HepG2 (cell line): ENCODE measurements around the gene SIVA1. TPM values are rescaled to one million over a fixed set of nuclear protein-coding genes. Genes with fewer than 3 reads are reported as not detected.

Experiments used
- CREB1 ChIP-seq, 2 experiments: fragments of 450-650 bp in 1 of 2; IDR thresholded peaks; 2 replicates each; pipeline ENCODE4 v1.6.1; 2016 to 2017; ENCODE audit warnings: control low read depth in 1 of 2, mild to moderate bottlenecking in 1 of 2, missing compliant biosample characterization in 1 of 2, missing genetic modification characterization in 1 of 2
- FOXA3 ChIP-seq: IDR thresholded peaks from 2 replicates; pipeline ENCODE4 v1.6.1; 2016; ENCODE audit warnings: missing genetic modification reagents, missing compliant biosample characterization
- FOXK1 ChIP-seq: sonication (generic); formaldehyde crosslinking; IDR thresholded peaks from 2 replicates; pipeline ENCODE4 v1.4.0; 2020; ENCODE audit warnings: low read depth, missing genetic modification reagents, borderline replicate concordance
- HNRNPK ChIP-seq: fragments of 200-400 bp; formaldehyde crosslinking; IDR thresholded peaks from 2 replicates; pipeline ENCODE4 v1.6.1; 2018; ENCODE audit warnings: low read length, low read depth, moderate library complexity, mild to moderate bottlenecking; ENCODE audit not compliant: poor library complexity, severe bottlenecking
- ISL2 ChIP-seq: sonication (generic); formaldehyde crosslinking; IDR thresholded peaks from 2 replicates; pipeline ENCODE4 v1.5.0; 2020; ENCODE audit warnings: missing genetic modification reagents
- RFX1 ChIP-seq: fragments of 450-650 bp; IDR thresholded peaks from 2 replicates; pipeline ENCODE4 v1.6.1; 2017
- ZNF12 ChIP-seq: sonication (generic); formaldehyde crosslinking; IDR thresholded peaks from 2 replicates; pipeline ENCODE4 v1.5.0; 2020; ENCODE audit warnings: missing genetic modification reagents
- polyA plus RNA-seq, 8 experiments: library from polyadenylated mRNA; depleted of rRNA in 3 of 8; stranded (reverse) in 7 of 8; unstranded in 1 of 8; fragments of >200 nt; fragmentation: Illumina TruSeq in 4 of 8; extraction: Trizol in 4 of 8; gene quantifications; 2 replicates each; pipeline versions ENCODE4 v1.2.1 to v1.2.3, GENCODE V29; 2011 to 2016; ENCODE audit warnings: low read depth in 4 of 8, missing spikeins in 1 of 8, mixed read lengths in 1 of 8; ENCODE audit not compliant: insufficient read depth in 1 of 8
- total RNA-seq, 5 experiments: library from RNA; depleted of rRNA; stranded (reverse); fragments of >200 nt; fragmentation: Illumina TruSeq; extraction: Trizol; gene quantifications; 2 replicates each; pipeline ENCODE4 v1.2.3, GENCODE V29; 2016; ENCODE audit warnings: low read depth in 1 of 5
- TF ChIP-seq, protein P1 (sequence below), 2 experiments: fragments of 450-650 bp in 1 of 2; sonication (generic) in 1 of 2; formaldehyde crosslinking in 1 of 2; IDR thresholded peaks; 2 replicates each; pipeline versions ENCODE4 v1.6.1 to v1.8.0; 2016 to 2022; ENCODE audit warnings: antibody characterized with exemption in 1 of 2, mild to moderate bottlenecking in 1 of 2, missing genetic modification reagents in 1 of 2
- TF ChIP-seq, protein P2 (sequence below): sonication (generic); formaldehyde crosslinking; IDR thresholded peaks from 2 replicates; pipeline ENCODE4 v1.4.0; 2020; ENCODE audit warnings: mild to moderate bottlenecking, missing genetic modification reagents
- TF ChIP-seq, protein P3 (sequence below): sonication (generic); formaldehyde crosslinking; IDR thresholded peaks from 2 replicates; pipeline ENCODE4 v1.4.0; 2020; ENCODE audit warnings: mild to moderate bottlenecking, missing genetic modification reagents
- TF ChIP-seq, protein P4 (sequence below): sonication (generic); formaldehyde crosslinking; IDR thresholded peaks from 2 replicates; pipeline ENCODE4 v1.5.0; 2020; ENCODE audit warnings: missing genetic modification reagents
- TF ChIP-seq, protein P5 (sequence below), 2 experiments: sonication (generic) in 1 of 2; formaldehyde crosslinking in 1 of 2; IDR thresholded peaks; 2 replicates each; pipeline versions ENCODE4 v1.4.0 to v1.6.1; 2018 to 2020; ENCODE audit warnings: missing genetic modification reagents in 2 of 2, borderline replicate concordance in 1 of 2, low read depth in 1 of 2, mild to moderate bottlenecking in 1 of 2, missing biosample characterization in 1 of 2

SIVA1 gene
- total and polyA plus RNA-seq, 2 of the 13 experiments (the other 11 are each of a cell fraction or from before 2014, with no cell fraction given), result 123 to 186 TPM

DNA sequence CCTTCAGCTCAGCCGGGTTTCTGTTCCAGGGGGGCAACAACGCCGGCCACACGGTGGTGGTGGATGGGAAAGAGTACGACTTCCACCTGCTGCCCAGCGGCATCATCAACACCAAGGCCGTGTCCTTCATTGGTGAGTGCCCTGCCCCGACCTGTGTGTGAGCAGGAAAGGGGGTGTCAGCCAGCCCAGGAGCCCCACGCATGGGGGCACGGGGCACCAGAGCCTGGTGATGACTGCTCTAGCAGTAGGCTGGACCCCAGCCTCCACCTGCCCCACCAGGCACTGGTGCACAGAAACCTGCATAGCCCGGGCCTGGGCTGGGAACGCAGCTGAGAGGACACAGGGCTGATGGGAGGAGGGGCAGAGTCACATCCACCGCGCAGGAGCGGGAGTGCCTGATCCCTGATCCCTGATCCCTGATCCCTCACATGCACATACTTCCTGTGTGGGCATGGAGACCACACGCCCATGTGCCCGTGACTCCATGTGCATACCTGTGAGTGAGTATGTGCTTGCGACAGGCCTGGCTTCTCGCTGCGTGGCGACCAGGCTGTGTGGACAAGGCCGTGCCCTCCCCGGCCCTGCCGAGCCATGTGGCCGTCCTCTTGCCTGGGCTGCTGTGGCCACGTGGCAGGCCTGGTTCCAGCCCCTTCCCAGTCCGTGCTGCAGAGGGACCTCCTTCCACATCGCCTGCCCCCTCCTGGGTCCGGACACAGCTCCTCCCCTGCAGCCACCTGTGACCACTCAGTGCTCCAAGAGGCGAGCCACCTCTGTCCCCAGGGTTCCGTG is 17.8 kb upstream of the SIVA1 start (continued):
- TF ChIP-seq FOXK1 (CRISPR knock-in tag) (0 out of 2 replicates have a peak, but pooled peaks have one; percentile 10), ZNF12 (peak; percentile 61; the same call in 1 of the 2 replicates), HNRNPK (no peak), CREB1 (IDR thresholded peaks at IDR 0.05) (no peak), CREB1 (CRISPR knock-in tag; IDR thresholded peaks at IDR 0.05) (no peak), ISL2 (CRISPR knock-in tag) (no peak), RFX1 (no peak), FOXA3 (CRISPR knock-in tag) (peak; percentile 65)
- TF ChIP-seq, protein P1, sequence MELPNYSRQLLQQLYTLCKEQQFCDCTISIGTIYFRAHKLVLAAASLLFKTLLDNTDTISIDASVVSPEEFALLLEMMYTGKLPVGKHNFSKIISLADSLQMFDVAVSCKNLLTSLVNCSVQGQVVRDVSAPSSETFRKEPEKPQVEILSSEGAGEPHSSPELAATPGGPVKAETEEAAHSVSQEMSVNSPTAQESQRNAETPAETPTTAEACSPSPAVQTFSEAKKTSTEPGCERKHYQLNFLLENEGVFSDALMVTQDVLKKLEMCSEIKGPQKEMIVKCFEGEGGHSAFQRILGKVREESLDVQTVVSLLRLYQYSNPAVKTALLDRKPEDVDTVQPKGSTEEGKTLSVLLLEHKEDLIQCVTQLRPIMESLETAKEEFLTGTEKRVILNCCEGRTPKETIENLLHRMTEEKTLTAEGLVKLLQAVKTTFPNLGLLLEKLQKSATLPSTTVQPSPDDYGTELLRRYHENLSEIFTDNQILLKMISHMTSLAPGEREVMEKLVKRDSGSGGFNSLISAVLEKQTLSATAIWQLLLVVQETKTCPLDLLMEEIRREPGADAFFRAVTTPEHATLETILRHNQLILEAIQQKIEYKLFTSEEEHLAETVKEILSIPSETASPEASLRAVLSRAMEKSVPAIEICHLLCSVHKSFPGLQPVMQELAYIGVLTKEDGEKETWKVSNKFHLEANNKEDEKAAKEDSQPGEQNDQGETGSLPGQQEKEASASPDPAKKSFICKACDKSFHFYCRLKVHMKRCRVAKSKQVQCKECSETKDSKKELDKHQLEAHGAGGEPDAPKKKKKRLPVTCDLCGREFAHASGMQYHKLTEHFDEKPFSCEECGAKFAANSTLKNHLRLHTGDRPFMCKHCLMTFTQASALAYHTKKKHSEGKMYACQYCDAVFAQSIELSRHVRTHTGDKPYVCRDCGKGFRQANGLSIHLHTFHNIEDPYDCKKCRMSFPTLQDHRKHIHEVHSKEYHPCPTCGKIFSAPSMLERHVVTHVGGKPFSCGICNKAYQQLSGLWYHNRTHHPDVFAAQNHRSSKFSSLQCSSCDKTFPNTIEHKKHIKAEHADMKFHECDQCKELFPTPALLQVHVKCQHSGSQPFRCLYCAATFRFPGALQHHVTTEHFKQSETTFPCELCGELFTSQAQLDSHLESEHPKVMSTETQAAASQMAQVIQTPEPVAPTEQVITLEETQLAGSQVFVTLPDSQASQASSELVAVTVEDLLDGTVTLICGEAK (IDR thresholded peaks at IDR 0.05), result no peak
- TF ChIP-seq, protein P1 (CRISPR knock-in tag; IDR thresholded peaks at IDR 0.05), result peak; percentile 88
- TF ChIP-seq, protein P2, sequence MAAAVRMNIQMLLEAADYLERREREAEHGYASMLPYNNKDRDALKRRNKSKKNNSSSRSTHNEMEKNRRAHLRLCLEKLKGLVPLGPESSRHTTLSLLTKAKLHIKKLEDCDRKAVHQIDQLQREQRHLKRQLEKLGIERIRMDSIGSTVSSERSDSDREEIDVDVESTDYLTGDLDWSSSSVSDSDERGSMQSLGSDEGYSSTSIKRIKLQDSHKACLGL (CRISPR knock-in tag), result peak; percentile 92
- TF ChIP-seq, protein P3, sequence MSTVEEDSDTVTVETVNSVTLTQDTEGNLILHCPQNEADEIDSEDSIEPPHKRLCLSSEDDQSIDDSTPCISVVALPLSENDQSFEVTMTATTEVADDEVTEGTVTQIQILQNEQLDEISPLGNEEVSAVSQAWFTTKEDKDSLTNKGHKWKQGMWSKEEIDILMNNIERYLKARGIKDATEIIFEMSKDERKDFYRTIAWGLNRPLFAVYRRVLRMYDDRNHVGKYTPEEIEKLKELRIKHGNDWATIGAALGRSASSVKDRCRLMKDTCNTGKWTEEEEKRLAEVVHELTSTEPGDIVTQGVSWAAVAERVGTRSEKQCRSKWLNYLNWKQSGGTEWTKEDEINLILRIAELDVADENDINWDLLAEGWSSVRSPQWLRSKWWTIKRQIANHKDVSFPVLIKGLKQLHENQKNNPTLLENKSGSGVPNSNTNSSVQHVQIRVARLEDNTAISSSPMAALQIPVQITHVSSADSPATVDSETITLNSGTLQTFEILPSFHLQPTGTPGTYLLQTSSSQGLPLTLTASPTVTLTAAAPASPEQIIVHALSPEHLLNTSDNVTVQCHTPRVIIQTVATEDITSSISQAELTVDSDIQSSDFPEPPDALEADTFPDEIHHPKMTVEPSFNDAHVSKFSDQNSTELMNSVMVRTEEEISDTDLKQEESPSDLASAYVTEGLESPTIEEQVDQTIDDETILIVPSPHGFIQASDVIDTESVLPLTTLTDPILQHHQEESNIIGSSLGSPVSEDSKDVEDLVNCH (CRISPR knock-in tag), result no peak
- TF ChIP-seq, protein P4, sequence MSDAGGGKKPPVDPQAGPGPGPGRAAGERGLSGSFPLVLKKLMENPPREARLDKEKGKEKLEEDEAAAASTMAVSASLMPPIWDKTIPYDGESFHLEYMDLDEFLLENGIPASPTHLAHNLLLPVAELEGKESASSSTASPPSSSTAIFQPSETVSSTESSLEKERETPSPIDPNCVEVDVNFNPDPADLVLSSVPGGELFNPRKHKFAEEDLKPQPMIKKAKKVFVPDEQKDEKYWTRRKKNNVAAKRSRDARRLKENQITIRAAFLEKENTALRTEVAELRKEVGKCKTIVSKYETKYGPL (CRISPR knock-in tag), result no peak
- TF ChIP-seq, protein P5, sequence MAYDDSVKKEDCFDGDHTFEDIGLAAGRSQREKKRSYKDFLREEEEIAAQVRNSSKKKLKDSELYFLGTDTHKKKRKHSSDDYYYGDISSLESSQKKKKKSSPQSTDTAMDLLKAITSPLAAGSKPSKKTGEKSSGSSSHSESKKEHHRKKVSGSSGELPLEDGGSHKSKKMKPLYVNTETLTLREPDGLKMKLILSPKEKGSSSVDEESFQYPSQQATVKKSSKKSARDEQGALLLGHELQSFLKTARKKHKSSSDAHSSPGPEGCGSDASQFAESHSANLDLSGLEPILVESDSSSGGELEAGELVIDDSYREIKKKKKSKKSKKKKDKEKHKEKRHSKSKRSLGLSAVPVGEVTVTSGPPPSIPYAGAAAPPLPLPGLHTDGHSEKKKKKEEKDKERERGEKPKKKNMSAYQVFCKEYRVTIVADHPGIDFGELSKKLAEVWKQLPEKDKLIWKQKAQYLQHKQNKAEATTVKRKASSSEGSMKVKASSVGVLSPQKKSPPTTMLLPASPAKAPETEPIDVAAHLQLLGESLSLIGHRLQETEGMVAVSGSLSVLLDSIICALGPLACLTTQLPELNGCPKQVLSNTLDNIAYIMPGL (CRISPR knock-in tag; IDR thresholded peaks at IDR 0.05; ENCODE audit: borderline replicate concordance in 1 of 2, low read depth in 1 of 2), result peak in 1 of 2 experiments; percentile 82; a peak in 2 of 4 replicates
